Body of pancreas (tissue), 4 donors: Measurements from ENCODE around the gene MGMT.

Source experiments
- POLR2A ChIP-seq, 3 donors: fragments of 450-650 bp; IDR thresholded peaks; one replicate each; pipeline ENCODE4 v1.6.1; 2016; ENCODE audit warnings: antibody characterized with exemption in 3 of 3, mild to moderate bottlenecking in 2 of 3
- TF ChIP-seq, protein P1 (sequence below), 7 experiments: fragments of 450-650 bp in 4 of 7; fragments of 200-600 bp in 3 of 7; sonication (generic) in 3 of 7; IDR thresholded peaks; one replicate each; pipeline ENCODE4 v1.5.1; 2016 to 2019; ENCODE audit warnings: antibody characterized with exemption in 7 of 7

DNA sequence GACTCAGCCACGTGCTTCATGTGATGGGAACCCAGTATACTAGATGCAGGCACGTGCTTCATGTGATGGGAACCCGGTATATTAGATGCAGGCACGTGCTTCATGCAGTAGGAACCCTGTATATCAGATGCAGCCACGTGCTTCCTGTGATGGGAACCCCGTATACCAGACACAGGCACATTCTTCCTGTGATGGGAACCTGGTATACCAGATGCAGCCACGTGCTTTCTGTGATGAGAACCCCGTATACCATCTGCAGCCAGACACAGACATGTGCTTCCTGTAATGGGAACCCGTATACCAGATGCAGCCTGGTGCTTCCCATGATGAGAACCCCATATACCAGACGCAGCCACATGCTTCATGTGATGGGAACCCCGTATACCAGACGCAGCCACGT lies 44.0 kb downstream of the MGMT start:
- TF ChIP-seq, protein P1, sequence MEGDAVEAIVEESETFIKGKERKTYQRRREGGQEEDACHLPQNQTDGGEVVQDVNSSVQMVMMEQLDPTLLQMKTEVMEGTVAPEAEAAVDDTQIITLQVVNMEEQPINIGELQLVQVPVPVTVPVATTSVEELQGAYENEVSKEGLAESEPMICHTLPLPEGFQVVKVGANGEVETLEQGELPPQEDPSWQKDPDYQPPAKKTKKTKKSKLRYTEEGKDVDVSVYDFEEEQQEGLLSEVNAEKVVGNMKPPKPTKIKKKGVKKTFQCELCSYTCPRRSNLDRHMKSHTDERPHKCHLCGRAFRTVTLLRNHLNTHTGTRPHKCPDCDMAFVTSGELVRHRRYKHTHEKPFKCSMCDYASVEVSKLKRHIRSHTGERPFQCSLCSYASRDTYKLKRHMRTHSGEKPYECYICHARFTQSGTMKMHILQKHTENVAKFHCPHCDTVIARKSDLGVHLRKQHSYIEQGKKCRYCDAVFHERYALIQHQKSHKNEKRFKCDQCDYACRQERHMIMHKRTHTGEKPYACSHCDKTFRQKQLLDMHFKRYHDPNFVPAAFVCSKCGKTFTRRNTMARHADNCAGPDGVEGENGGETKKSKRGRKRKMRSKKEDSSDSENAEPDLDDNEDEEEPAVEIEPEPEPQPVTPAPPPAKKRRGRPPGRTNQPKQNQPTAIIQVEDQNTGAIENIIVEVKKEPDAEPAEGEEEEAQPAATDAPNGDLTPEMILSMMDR (IDR thresholded peaks at IDR 0.05), result no peak
- no peak for TF ChIP-seq POLR2A (IDR thresholded peaks at IDR 0.05)
